Duodenal mucosa (tissue), 2 donors: Measurements from ENCODE around the gene DHX36.

Experiments
- H3K27ac ChIP-seq: one replicate; pipeline ENCODE4 v1.7.0; 2013; ENCODE audit warnings: low read depth, low read length
- H3K27me3 ChIP-seq, 2 donors: one replicate each; pipeline ENCODE4 v1.7.0; 2013; ENCODE audit warnings: low read length in 2 of 2, control low read depth in 1 of 2; ENCODE audit not compliant: insufficient read depth in 2 of 2, control insufficient read depth in 1 of 2
- H3K36me3 ChIP-seq, 2 donors: one replicate each; pipeline ENCODE4 v1.7.0; 2013; ENCODE audit warnings: low read length in 2 of 2, control low read depth in 1 of 2; ENCODE audit not compliant: insufficient read depth in 2 of 2, control insufficient read depth in 1 of 2
- H3K4me1 ChIP-seq, 2 donors: one replicate each; pipeline ENCODE4 v1.7.0; 2013; ENCODE audit warnings: low read length in 2 of 2, control low read depth in 1 of 2; ENCODE audit not compliant: insufficient read depth in 2 of 2, control insufficient read depth in 1 of 2
- H3K4me3 ChIP-seq, 2 donors: one replicate each; pipeline ENCODE4 v1.7.0; 2013; ENCODE audit warnings: low read length in 2 of 2, low read depth in 1 of 2
- H3K9ac ChIP-seq, 2 donors: one replicate each; pipeline ENCODE4 v1.7.0; 2013; ENCODE audit warnings: low read length in 2 of 2, low read depth in 1 of 2
- H3K9me3 ChIP-seq, 2 donors: one replicate each; pipeline ENCODE4 v1.7.0; 2013; ENCODE audit warnings: low read length in 2 of 2, control low read depth in 1 of 2; ENCODE audit not compliant: control insufficient read depth in 1 of 2

DHX36 gene

GRCh38 chr3:154327871-154328270 lies 3.6 kb upstream of the DHX36 start:
- Histone ChIP-seq H3K4me3 (no peak overlapping the region), H3K36me3 (no peaks in the 10 kb centered on the region), H3K9me3 (no peaks in the 10 kb centered on the region), H3K27ac (no peak overlapping the region), H3K4me1 (peaks cover 3 to 5% of the 10 kb centered on the region in 2 donors), H3K27me3 (no peaks in the 10 kb centered on the region), H3K9ac (no peak overlapping the region)

- Histone ChIP-seq H3K27ac (no peak overlapping the region), H3K9ac (no peak overlapping the region), H3K27me3 (no peaks in the 10 kb centered on the region), H3K4me1 (peaks cover 11 to 29% of the 10 kb centered on the region in 2 donors), H3K4me3 (peak overlapping the region; percentile 86 to 89), H3K9me3 (no peaks in the 10 kb centered on the region), H3K36me3 (no peaks in the 10 kb centered on the region)
These were observed 632 bp upstream of the DHX36 start for GRCh38 chr3:154324919-154325318.

DNA sequence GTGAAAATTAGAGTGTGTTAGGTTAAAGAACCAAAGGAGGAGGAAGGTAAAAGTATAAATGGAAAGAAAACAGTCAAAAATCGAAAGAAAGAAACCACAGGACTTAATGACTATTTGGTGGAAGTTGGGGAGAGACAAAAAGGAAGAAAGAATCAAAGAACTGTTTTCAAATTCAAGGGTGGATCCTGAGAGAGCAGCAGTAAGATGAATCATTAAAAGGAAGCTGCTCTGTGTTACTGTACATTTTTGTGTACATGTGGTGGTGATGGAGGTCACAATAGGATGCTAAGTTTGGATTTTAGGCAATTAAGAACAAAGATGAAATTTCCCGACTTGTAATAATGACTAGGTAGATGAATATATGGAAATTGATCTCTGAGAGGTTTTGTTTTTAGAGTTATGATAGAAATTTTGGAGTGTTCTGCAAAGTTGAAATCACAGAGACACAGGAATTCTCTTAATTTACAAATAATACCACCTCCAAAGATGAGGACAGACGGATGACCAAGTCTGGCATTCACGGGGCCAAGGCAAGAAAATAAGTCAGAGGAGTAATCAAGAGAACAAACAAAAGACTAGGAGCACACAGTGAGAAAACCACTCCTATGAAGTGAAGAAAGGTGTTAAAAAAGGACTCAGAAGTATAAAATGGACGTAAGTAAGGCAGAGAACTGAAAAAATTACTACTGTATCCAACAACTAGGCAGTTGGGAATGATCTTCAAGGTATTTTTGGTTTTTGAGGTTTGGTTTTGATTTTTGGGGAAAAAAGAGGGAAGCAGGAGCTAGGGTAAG lies 7.1 kb downstream of the DHX36 start:
- H3K27ac ChIP-seq, result no peak overlapping the region
- H3K27me3 ChIP-seq, result no peaks in the 10 kb centered on the region
- no peaks in the 10 kb centered on the region for H3K9me3 ChIP-seq
- H3K4me3 ChIP-seq, result no peak overlapping the region
- peaks cover 3 to 33% of the 10 kb centered on the region in 2 donors for H3K4me1 ChIP-seq
- H3K36me3 ChIP-seq, result peaks cover 18 to 23% of the 10 kb centered on the region in 2 donors
- H3K9ac ChIP-seq, result no peak overlapping the region

GRCh38 chr3:154314152-154314551 lies 10.1 kb downstream of the DHX36 start:
- no peak overlapping the region for H3K27ac ChIP-seq
- peaks cover 18 to 28% of the 10 kb centered on the region in 2 donors for H3K36me3 ChIP-seq
- H3K4me3 ChIP-seq, result no peak overlapping the region
- H3K27me3 ChIP-seq, result no peaks in the 10 kb centered on the region
- peaks cover 0 to 15% of the 10 kb centered on the region in 2 donors for H3K4me1 ChIP-seq
- H3K9me3 ChIP-seq, result no peaks in the 10 kb centered on the region
- H3K9ac ChIP-seq, result no peak overlapping the region

DNA sequence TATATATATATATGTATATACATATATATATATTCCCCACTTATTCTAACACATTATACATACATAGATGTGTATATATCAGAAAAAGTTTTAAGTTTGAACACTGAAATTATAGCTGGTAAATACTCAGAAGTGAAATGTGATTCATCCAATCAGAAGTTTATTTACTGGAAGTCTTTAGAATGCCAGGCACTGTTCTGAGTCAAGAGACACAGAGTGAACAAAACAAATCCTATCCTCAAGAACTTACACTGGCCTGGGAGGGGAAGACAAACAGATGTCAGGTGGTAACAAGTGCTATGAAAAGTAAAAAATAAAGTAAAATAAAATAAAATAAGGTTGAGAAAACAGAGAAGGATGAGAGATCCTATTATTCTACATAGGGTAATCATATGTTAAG lies 13.4 kb downstream of the DHX36 start:
- no peaks in the 10 kb centered on the region for H3K4me1 ChIP-seq
- H3K27me3 ChIP-seq, result no peaks in the 10 kb centered on the region
- H3K9me3 ChIP-seq, result no peaks in the 10 kb centered on the region
- no peak overlapping the region for H3K27ac ChIP-seq
- H3K9ac ChIP-seq, result no peak overlapping the region
- no peak overlapping the region for H3K4me3 ChIP-seq
- peaks cover 18 to 45% of the 10 kb centered on the region in 2 donors for H3K36me3 ChIP-seq

- Histone ChIP-seq H3K4me3 (no peak overlapping the region), H3K9ac (no peak overlapping the region), H3K4me1 (no peaks in the 10 kb centered on the region), H3K27me3 (no peaks in the 10 kb centered on the region), H3K36me3 (peaks cover 22 to 50% of the 10 kb centered on the region in 2 donors), H3K27ac (no peak overlapping the region), H3K9me3 (no peaks in the 10 kb centered on the region)
These were observed 16.9 kb downstream of the DHX36 start for GRCh38 chr3:154307363-154307762.

DNA sequence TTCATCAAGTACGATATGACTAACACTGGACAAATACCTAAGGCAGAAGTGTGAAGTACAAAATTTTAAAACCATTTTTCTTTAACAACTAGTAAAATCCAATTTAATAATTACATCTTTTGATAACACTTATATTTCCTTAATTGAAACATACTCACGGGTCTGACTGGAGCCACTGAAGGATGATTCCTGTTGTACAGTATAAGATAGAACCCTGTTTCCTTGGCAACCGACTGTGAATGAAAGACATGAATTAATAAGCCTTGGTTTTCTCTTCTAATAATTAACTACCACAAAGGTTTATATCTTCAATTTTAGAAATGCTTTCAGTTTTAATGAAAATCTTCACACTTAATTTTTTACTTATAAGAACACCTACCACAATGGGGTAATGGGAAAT lies 19.4 kb downstream of the DHX36 start:
- H3K27me3 ChIP-seq, result no peaks in the 10 kb centered on the region
- no peak overlapping the region for H3K4me3 ChIP-seq
- H3K9ac ChIP-seq, result no peak overlapping the region
- no peaks in the 10 kb centered on the region for H3K9me3 ChIP-seq
- no peaks in the 10 kb centered on the region for H3K4me1 ChIP-seq
- H3K36me3 ChIP-seq, result peaks cover 26 to 71% of the 10 kb centered on the region in 2 donors
- H3K27ac ChIP-seq, result no peak overlapping the region

- H3K9me3 ChIP-seq, result no peaks in the 10 kb centered on the region
- no peaks in the 10 kb centered on the region for H3K27me3 ChIP-seq
- H3K4me3 ChIP-seq, result no peak overlapping the region
- H3K9ac ChIP-seq, result no peak overlapping the region
- peaks cover 26 to 73% of the 10 kb centered on the region in 2 donors for H3K36me3 ChIP-seq
- H3K4me1 ChIP-seq, result no peaks in the 10 kb centered on the region
- H3K27ac ChIP-seq, result no peak overlapping the region
These were observed 20.0 kb downstream of the DHX36 start for GRCh38 chr3:154304116-154304786.

GRCh38 chr3:154301561-154301960 lies 22.7 kb downstream of the DHX36 start:
- Histone ChIP-seq H3K27ac (no peak overlapping the region), H3K9me3 (no peaks in the 10 kb centered on the region), H3K9ac (no peak overlapping the region), H3K4me1 (no peaks in the 10 kb centered on the region), H3K27me3 (no peaks in the 10 kb centered on the region), H3K4me3 (no peak overlapping the region), H3K36me3 (peaks cover 34 to 76% of the 10 kb centered on the region in 2 donors)

- no peak overlapping the region for H3K4me3 ChIP-seq
- no peak overlapping the region for H3K27ac ChIP-seq
- no peaks in the 10 kb centered on the region for H3K27me3 ChIP-seq
- H3K36me3 ChIP-seq, result peaks cover 25 to 71% of the 10 kb centered on the region in 2 donors
- no peak overlapping the region for H3K9ac ChIP-seq
- no peaks in the 10 kb centered on the region for H3K9me3 ChIP-seq
- no peaks in the 10 kb centered on the region for H3K4me1 ChIP-seq
These were observed 30.3 kb downstream of the DHX36 start for GRCh38 chr3:154294016-154294415.
